Left lung (tissue), 10 donors: Measurements from ENCODE around the gene NCAM2. TPM values are rescaled to one million over a fixed set of nuclear protein-coding genes. Genes with fewer than 3 reads are reported as not detected.

Experiments used
- ATAC-seq: fragments of 200-7000 bp; cut with Tn5 transposase; one replicate; pipeline ENCODE4 v1.9.1; 2020; ENCODE audit warnings: moderate library complexity
- DNase-seq, 4 donors: peaks; one replicate each; pipeline ENCODE4 v3.0.0-alpha.2; 2013 to 2020
- H3K27ac ChIP-seq, 2 donors: fragments of 200-600 bp; sonication (generic) in 1 of 2; one replicate each; pipeline versions ENCODE4 v1.5.0 to v1.8.0; 2020 to 2021
- H3K27me3 ChIP-seq, 2 donors: fragments of 200-600 bp; sonication (generic) in 1 of 2; one replicate each; pipeline versions ENCODE4 v1.5.0 to v1.8.0; 2020 to 2021
- H3K36me3 ChIP-seq, 2 donors: fragments of 200-600 bp; sonication (generic) in 1 of 2; one replicate each; pipeline versions ENCODE4 v1.5.0 to v1.8.0; 2020 to 2021
- H3K4me1 ChIP-seq, 2 donors: fragments of 200-600 bp; one replicate each; pipeline ENCODE4 v1.8.0; 2021
- H3K4me3 ChIP-seq, 2 donors: fragments of 200-600 bp; sonication (generic) in 1 of 2; one replicate each; pipeline versions ENCODE4 v1.5.0 to v1.8.0; 2020 to 2021; ENCODE audit warnings: mild to moderate bottlenecking in 1 of 2
- H3K9me3 ChIP-seq, 2 donors: fragments of 200-600 bp; sonication (generic) in 1 of 2; one replicate each; pipeline versions ENCODE4 v1.5.0 to v1.8.0; 2020 to 2021
- intact Hi-C, 2 donors: fragments of 100-400 bp; cut with DNase I; formaldehyde crosslinking; loops; one replicate each; pipeline versions ENCODE4 v1.11.2 to v1.14.2; 2022
- polyA plus RNA-seq, 6 donors: library from polyadenylated mRNA; unstranded; fragments of 120-200 nt; gene quantifications; one replicate each; pipeline ENCODE4 v1.2.1, GENCODE V29; 2013; ENCODE audit not compliant: insufficient read length in 6 of 6
- total RNA-seq, 2 donors: library from RNA; stranded (reverse); fragmentation: NEBNext Ultra II Directional; extraction: Animal tissue kit (Norgen Biotek cat#: 25700); gene quantifications; one replicate each; pipeline ENCODE4 v1.2.1, GENCODE V29; 2021
- TF ChIP-seq, protein P1 (sequence below), 2 donors: fragments of 200-600 bp; sonication (generic) in 1 of 2; IDR thresholded peaks; one replicate each; pipeline versions ENCODE4 v1.5.0 to v1.8.0; 2021; ENCODE audit warnings: antibody characterized with exemption in 2 of 2
- donor health status: DM: no; HTN: yes; CAD: no.
- donor health status: DM: no; HTN: no; CAD: no.

The NCAM2 gene
- total and polyA plus RNA-seq, 8 donors, result 3.3 to 30.4 (median 4.6) TPM

DNA sequence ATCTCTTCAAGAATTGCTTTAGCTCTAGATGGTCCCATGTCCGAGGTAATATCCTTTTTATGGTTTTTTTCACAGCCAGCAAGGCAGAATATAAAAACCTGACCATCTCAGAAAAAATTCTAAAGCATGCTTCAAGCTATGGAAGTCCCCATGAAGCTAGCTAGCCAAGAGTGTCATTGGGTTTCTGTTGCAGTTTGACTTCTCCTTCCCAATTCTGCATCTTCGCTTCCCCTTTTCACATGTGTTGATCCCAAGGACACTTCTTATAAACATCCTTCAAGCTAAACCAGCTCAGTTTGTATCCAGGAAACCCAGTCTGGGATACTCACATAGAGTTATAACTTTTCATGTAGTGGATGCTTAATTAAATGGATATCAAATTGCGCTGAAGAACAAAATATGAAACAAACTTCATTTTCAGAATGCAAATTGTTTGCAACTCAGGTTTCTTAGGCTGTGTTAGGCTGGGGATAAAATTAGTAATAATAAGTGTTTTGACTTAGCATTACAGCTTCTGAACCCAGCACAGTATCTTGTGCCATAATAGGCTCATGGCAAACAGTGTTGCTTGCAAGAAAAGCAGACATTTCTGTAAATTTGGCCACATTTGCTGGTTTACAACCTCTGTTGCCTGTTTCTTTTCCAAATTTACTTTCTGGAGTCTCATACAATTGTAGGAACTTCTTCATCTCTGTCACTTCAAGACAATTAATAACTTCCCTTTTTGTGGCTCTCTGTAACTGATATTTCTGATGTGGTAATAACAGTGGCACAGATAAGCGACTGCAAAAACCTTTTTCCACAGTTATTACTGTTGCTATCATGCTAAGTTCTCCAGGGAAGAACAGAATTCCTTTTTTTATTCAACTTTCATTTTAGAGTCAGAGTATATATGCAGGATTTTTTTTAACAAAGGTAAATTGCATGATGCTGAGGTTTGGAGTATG lies 53.2 kb downstream of the NCAM2 start:
- Histone ChIP-seq H3K27me3 (no peaks in the 10 kb centered on the region), H3K9me3 (no peaks in the 10 kb centered on the region), H3K27ac (no peak overlapping the region), H3K4me3 (no peak overlapping the region), H3K36me3 (no peaks in the 10 kb centered on the region), H3K4me1 (peaks cover 0 to 11% of the 10 kb centered on the region in 2 donors)
- intact Hi-C loops, result no loop called here
- TF ChIP-seq, protein P1, sequence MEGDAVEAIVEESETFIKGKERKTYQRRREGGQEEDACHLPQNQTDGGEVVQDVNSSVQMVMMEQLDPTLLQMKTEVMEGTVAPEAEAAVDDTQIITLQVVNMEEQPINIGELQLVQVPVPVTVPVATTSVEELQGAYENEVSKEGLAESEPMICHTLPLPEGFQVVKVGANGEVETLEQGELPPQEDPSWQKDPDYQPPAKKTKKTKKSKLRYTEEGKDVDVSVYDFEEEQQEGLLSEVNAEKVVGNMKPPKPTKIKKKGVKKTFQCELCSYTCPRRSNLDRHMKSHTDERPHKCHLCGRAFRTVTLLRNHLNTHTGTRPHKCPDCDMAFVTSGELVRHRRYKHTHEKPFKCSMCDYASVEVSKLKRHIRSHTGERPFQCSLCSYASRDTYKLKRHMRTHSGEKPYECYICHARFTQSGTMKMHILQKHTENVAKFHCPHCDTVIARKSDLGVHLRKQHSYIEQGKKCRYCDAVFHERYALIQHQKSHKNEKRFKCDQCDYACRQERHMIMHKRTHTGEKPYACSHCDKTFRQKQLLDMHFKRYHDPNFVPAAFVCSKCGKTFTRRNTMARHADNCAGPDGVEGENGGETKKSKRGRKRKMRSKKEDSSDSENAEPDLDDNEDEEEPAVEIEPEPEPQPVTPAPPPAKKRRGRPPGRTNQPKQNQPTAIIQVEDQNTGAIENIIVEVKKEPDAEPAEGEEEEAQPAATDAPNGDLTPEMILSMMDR (IDR thresholded peaks at IDR 0.05), result no peak
- ATAC-seq, result no peak
- no peak for DNase-seq

DNA sequence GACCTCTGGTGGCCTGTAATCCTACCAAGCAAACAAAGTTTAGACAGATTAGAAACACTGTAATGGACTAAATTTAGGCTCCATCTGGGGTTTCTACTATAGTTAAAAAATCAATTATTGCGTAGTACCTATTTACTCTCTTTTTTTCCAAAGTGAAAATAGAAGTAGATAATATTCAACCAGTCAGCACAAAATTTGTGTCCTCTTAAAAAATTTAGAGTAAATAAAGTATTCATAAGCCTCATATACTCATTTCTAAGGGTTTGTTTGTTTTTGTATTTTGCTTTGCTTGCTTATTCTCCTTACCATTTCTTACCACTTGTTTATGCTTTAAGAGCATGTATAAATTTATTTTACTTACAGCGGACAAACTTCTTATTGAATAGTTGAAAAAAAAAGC lies 54.5 kb downstream of the NCAM2 start:
- DNase-seq (no peak), ATAC-seq (no peak)
- no peak overlapping the region for H3K27ac ChIP-seq
- TF ChIP-seq, protein P1 (IDR thresholded peaks at IDR 0.05), result no peak
- no peaks in the 10 kb centered on the region for H3K36me3 ChIP-seq
- no peaks in the 10 kb centered on the region for H3K27me3 ChIP-seq
- H3K4me1 ChIP-seq, result peaks cover 0 to 11% of the 10 kb centered on the region in 2 donors
- no peaks in the 10 kb centered on the region for H3K9me3 ChIP-seq
- intact Hi-C loops, result no loop called here
- no peak overlapping the region for H3K4me3 ChIP-seq

DNA sequence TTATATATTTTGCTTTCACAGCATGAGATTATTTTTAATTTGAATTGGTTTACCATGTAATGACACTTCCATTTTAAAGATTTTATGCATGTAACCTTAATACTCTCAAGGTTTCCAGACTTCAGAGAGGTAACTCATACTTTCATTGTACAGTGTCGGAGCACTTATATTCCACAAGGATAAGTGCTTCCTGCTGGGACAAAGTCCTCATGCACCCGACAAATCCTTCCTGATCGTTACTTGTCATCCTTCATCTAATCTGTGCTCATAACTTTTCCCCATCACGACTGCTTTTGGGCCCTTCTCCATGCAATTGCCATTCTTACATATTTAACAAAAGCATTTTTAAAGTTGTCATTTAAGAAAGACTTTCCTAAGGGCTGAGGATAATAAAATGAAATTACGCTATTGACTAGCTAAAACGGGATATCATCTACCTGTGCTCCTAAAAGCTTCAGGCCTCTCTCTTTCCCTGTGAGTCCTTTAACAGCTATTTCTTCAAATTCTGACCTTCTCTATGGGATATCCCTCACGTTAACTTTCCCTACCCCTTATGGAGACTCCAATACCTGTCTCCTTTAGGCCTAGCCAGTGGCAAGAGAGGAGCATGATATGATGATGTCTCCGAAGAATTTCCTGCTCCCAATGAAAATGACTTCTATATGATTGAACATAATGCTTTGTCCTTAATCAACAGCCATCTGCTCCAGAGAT lies 59.3 kb downstream of the NCAM2 start:
- no peak overlapping the region for H3K27ac ChIP-seq
- no peaks in the 10 kb centered on the region for H3K4me1 ChIP-seq
- H3K36me3 ChIP-seq, result no peaks in the 10 kb centered on the region
- H3K27me3 ChIP-seq, result no peaks in the 10 kb centered on the region
- H3K9me3 ChIP-seq, result no peaks in the 10 kb centered on the region
- no peak for ATAC-seq
- TF ChIP-seq, protein P1 (IDR thresholded peaks at IDR 0.05), result no peak
- no peak overlapping the region for H3K4me3 ChIP-seq
- no peak for DNase-seq
- intact Hi-C loops, result no loop called here

DNA sequence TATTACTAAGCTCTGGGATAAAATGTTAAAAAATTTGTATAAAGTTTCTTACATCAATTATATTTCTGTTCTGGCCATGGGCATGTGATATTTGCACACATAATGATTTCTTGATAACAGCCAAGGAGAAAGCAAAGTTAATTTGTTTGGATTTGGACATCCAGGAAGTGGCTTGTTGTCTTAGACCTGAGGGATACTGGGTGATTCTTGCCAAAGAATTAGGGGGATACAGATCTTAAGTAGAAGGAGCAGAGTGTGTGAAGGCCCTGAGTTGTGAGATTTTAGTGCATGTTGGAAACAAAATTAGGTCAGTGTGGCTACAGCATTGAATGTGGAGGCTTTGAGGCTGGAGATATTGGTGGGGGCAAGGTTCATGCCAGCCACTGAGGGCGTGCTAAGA lies 65.6 kb downstream of the NCAM2 start:
- no peaks in the 10 kb centered on the region for H3K4me1 ChIP-seq
- H3K4me3 ChIP-seq, result no peak overlapping the region
- H3K27me3 ChIP-seq, result no peaks in the 10 kb centered on the region
- H3K36me3 ChIP-seq, result no peaks in the 10 kb centered on the region
- no peaks in the 10 kb centered on the region for H3K9me3 ChIP-seq
- intact Hi-C loops, result no loop called here
- ATAC-seq (no peak), DNase-seq (no peak)
- TF ChIP-seq, protein P1 (IDR thresholded peaks at IDR 0.05), result no peak
- H3K27ac ChIP-seq, result no peak overlapping the region

DNA sequence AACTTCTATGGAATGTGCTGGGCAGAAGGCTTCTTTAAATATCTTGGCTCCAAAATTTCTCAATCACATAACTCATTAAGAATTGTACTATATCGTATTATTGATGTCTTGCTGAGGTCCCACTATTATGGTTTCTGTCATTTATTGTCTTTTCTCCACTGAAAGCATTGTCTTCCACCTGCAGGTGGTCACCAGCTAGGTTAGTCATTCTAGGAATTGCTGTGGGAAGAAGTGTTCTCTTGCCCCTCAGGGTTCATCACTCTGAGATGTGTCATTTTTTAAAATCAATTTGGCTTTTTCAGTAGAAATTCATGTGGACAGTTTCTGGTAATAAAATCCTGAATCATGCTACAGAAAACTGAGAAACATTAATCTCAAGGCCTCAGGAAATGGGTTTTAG lies 66.1 kb downstream of the NCAM2 start:
- Histone ChIP-seq H3K27ac (no peak overlapping the region), H3K4me3 (no peak overlapping the region), H3K36me3 (no peaks in the 10 kb centered on the region), H3K27me3 (no peaks in the 10 kb centered on the region), H3K4me1 (no peaks in the 10 kb centered on the region), H3K9me3 (no peaks in the 10 kb centered on the region)
- no peak for DNase-seq
- intact Hi-C loops, result no loop called here
- ATAC-seq, result no peak
- TF ChIP-seq, protein P1 (IDR thresholded peaks at IDR 0.05), result no peak
